Metanephros (tissue), 1 donor: ENCODE results near the gene CBY1. TPM values are rescaled to one million over a fixed set of nuclear protein-coding genes. Genes with fewer than 3 reads are reported as not detected.

ENCODE experiments used
- total RNA-seq: library from RNA; depleted of rRNA; stranded (reverse); fragments of >200 nt; gene quantifications from one replicate; pipeline ENCODE4 v1.2.3, GENCODE V29; 2014

CBY1 gene
- total RNA-seq: 24.6 TPM

DNA sequence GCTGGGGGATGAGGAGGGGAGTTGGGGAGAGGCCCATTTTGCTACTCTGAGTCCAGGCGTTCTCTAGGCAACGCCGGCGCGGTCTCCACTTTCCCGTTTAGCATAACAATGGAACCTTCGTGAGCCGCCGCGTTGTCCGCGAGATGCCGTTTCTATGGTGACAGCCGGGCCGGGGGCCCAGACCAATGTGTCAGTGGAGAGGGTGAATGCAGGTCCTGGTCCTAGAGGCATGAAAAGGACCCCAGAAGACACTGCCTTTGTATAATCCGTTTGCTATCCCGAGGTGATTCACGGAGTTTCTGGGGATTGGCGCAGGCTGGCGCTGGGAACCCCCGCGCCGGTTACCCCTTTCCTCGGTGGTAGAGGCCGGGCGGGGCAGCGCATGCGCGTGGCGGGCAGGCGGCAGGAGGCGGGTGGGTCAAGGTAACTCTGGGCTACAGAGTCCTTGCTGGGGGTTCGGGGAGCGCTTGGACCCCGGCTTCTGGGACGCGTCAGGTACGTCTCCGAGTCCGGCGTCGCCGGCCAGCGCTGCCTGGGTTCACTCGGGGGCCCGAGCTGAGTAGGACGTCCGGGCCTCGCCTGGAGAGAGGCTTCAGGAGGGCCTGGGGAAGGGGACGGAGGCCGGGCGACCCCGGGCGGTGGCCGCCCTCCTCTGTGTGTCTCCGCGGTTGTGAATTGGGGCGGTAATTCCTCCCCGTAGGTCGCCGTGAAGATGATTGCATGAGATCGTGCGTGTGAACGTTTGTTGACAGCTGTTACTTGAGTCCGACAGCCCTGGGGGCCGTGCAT is at the start of gene CBY1, which contains the start of gene FAM227A:
Gene CBY1, plus strand, starts transcription at position 383 of the 789 bp plus-strand sequence. CDS start 11,417 bp downstream, outside the sequence.
Gene FAM227A, minus strand, starts transcription at position 137 of the 789 bp plus-strand sequence. CDS start 6,224 bp downstream, outside the sequence.

DNA sequence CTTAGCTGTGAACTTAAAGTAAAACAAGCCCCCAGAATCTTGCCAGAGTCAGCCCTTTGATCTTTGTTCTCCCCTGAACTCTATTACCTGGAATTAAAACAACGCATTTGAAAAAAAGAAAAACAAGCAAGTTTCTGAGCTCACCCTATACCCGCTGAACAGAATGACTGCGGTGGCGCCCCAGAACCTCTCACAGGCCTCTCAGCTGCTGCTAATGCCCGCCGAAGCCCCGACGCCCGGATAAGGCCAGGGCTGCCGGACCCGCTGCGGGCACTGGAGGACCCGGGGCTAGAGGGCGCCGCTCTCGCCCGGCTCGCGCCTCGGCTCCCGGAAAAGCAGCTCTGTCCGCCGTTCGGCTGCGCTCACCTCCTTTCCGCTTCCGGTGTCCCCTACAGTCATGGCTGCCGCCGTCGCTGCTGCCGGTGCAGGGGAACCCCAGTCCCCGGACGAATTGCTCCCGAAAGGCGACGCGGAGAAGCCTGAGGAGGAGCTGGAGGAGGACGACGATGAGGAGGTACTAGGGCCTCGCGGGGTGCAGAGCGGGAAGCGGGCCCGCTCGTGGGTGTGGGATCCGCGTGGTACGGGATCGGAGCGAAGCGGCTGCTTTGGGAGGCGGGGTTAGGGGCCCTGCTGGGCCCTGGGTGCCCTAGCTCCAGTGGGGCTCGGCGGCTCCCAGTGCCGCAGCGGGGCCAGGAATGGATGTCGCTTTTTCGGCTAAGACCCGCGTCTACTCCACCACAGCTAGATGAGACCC is 25.3 kb downstream of the CBY1 start, which contains the start of gene TOMM22:
Gene TOMM22, plus strand, starts transcription at position 376 of the 754 bp plus-strand sequence. Its CDS starts 22 bp downstream, at position 398.

DNA sequence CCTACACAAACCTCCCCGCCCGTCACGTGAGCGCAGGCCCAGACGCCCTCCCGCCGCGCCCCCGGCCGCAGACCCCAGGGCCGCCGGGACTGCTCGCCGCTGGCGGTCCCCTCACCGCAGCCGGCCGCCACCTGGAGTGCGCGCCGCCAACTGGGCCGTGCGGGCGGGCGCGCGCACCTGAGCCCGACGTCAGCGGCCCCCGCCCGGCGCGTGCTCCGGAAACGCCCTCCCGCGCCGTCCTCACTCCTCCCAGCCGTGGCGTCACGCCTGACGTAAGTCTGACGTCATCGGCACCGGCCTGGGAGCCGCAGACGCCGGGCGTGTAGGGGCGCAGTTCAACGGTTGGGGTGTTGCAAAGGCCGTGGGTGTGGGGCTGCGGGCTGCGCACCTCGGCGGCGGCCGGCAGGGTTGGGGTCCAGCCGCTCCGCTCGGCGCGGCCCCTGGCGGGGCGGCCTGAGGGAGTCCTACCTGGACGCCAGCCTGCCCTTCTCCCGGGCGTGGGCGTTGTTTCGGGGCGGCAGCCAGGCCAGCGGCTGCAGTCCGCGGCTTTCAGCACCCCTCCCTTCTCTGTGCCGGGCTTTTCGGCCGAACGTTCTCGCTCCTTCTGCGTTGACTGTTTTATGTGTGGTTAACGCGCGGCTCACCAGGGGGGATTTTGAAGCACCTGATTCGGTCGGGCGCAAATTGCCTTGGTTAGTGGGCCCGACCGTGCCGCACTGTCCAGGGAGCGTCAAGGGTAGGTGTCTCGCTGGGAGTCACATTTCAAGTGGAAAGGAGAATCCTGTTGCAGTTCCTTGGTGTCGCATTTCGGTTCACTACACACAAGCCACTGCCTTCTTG is 44.6 kb downstream of the CBY1 start, which contains the start of gene JOSD1:
Gene JOSD1, minus strand, starts transcription at position 155 of the 840 bp plus-strand sequence. CDS start 956 bp downstream, outside the sequence.

DNA sequence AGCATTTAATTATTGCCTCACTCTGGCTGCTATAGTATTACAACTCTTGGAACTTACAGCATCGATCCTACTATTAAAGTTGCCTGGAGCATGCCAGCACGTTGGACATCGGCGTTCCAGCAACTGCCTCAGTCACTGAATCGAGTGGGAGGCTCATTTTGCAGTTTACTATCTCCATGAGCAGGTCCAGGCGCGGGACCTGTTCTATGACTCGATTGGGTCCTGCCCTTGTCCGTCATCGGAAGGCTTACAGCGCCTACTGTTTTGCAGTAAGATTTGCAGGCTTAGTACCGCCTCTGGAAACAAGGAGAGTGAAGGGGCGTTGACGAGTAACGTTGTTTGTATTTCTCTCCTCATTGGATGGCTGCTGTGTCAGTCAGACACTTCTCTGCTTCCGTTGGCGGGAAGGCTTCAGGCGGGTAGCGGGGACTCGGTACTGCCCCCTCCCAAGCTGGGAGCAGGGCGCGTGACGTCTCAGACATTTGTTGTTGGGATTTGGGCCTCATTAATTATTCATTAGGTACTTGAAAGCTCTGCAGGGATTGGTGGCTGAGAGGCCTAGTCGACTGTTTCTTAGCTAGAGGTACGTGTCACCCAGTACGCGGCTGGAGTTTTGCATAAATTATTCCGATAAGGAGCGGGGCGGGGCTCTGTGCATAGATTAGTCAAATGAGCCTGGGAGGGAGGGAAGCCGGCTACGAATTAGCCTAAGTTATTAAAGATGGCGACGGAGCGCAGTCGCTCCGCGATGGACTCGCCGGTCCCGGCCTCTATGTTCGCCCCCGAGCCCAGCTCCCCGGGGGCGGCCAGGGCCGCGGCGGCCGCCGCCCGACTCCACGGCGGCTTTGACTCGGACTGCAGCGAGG is 49.0 kb downstream of the CBY1 start, which contains the start of gene GTPBP1:
Gene GTPBP1, plus strand, starts transcription at position 710 of the 866 bp plus-strand sequence. Its CDS starts 12 bp downstream, at position 722.

Other genes starting within 250 kb of the CBY1 start
- 0.41 TPM for gene KCNJ4, start 201.4 kb upstream of the CBY1 start, total RNA-seq
- gene KDELR3, start 188.5 kb upstream of the CBY1 start, total RNA-seq: 10.0 TPM
- 1,686 TPM for gene DDX17, start 150.3 kb upstream of the CBY1 start, total RNA-seq
- gene DMC1, start 86.5 kb upstream of the CBY1 start, total RNA-seq: 2.9 TPM
- 9.8 TPM for gene FAM227A, start 246 bp upstream of the CBY1 start, total RNA-seq
- gene TOMM22, start 25.3 kb downstream of the CBY1 start, total RNA-seq: 41.5 TPM
- 41.7 TPM for gene JOSD1, start 44.3 kb downstream of the CBY1 start, total RNA-seq
- 57.7 TPM for gene GTPBP1, start 49.3 kb downstream of the CBY1 start, total RNA-seq
- gene SUN2, start 99.4 kb downstream of the CBY1 start, total RNA-seq: 101 TPM
- 25.4 TPM for gene DNAL4, start 137.5 kb downstream of the CBY1 start, total RNA-seq
- 6.9 TPM for gene NPTXR, start 187.4 kb downstream of the CBY1 start, total RNA-seq
- gene CBX6, start 215.6 kb downstream of the CBY1 start, total RNA-seq: 33.5 TPM